CD4-positive, alpha-beta T cell (primary cell): ENCODE measurements around the gene SCAF11. TPM values are rescaled to one million over a fixed set of nuclear protein-coding genes. Genes with fewer than 3 reads are reported as not detected.

ENCODE experiments used
- ATAC-seq: fragments of 200-7000 bp; cut with Tn5 transposase; one replicate; pipeline ENCODE4 v1.10.0; 2022; ENCODE audit warnings: mild to moderate bottlenecking; ENCODE audit not compliant: poor library complexity
- CTCF ChIA-PET: fragments of 350-600 bp; sonication (Branson Sonifier 250); formaldehyde crosslinking; loops from one replicate; lab custom pipeline; 2021; ENCODE audit warnings: antibody characterized with exemption, inconsistent platforms; lab: Charles Lee
- POLR2A ChIA-PET: fragments of 350-600 bp; sonication (Branson Sonifier 250); formaldehyde crosslinking; loops from one replicate; lab custom pipeline; 2021; ENCODE audit warnings: antibody characterized with exemption, inconsistent platforms; lab: Charles Lee
- DNase-seq, 14 experiments: peaks; one replicate each; pipeline ENCODE4 v3.0.0-alpha.2; 2013 to 2020; ENCODE audit warnings: mixed read lengths in 2 of 14
- H3K27ac ChIP-seq, 2 donors: one replicate each; pipeline versions ENCODE4 v1.5.1 to v1.7.0; 2013; ENCODE audit warnings: low read length in 2 of 2, low read depth in 1 of 2, mild to moderate bottlenecking in 1 of 2
- H3K27me3 ChIP-seq, 2 experiments: 1 replicate in 1 of 2; 2 replicates in 1 of 2; pipeline versions ENCODE4 v1.6.1 to v1.7.0; 2013; ENCODE audit warnings: low read length in 2 of 2, control low read depth in 1 of 2, mild to moderate bottlenecking in 1 of 2, moderate library complexity in 1 of 2; ENCODE audit not compliant: insufficient read depth in 2 of 2, control insufficient read depth in 1 of 2
- H3K36me3 ChIP-seq: one replicate; pipeline ENCODE4 v1.6.1; 2013; ENCODE audit warnings: low read length, control low read depth; ENCODE audit not compliant: insufficient read depth
- H3K4me1 ChIP-seq: one replicate; pipeline ENCODE4 v1.6.1; 2013; ENCODE audit warnings: low read length, control low read depth; ENCODE audit not compliant: insufficient read depth
- H3K4me3 ChIP-seq: one replicate; pipeline ENCODE4 v1.5.1; 2013; ENCODE audit warnings: mild to moderate bottlenecking, low read length, moderate library complexity
- H3K9me3 ChIP-seq, 2 experiments: 1 replicate in 1 of 2; 2 replicates in 1 of 2; pipeline versions ENCODE4 v1.6.1 to v1.7.0; 2013; ENCODE audit warnings: low read length in 2 of 2, mild to moderate bottlenecking in 2 of 2, control low read depth in 1 of 2, moderate library complexity in 1 of 2; ENCODE audit not compliant: control insufficient read depth in 1 of 2, insufficient read depth in 1 of 2
- H3K27ac Mint-ChIP-seq: one replicate; pipeline ENCODE4 v1.8.0; 2020; ENCODE audit warnings: mixed read lengths
- H3K27me3 Mint-ChIP-seq: one replicate; pipeline ENCODE4 v1.8.0; 2021; ENCODE audit warnings: mixed read lengths
- H3K36me3 Mint-ChIP-seq: one replicate; pipeline ENCODE4 v1.8.0; 2021; ENCODE audit warnings: low read depth, mixed read lengths
- H3K4me1 Mint-ChIP-seq: one replicate; pipeline ENCODE4 v1.8.0; 2021; ENCODE audit warnings: low read depth, mixed read lengths
- H3K4me3 Mint-ChIP-seq: one replicate; pipeline ENCODE4 v1.8.0; 2020; ENCODE audit warnings: mild to moderate bottlenecking, mixed read lengths
- H3K9me3 Mint-ChIP-seq: one replicate; pipeline ENCODE4 v1.8.0; 2020; ENCODE audit warnings: mixed read lengths
- CTCF ChIP-seq: fragments of 200-600 bp; IDR thresholded peaks from one replicate; pipeline ENCODE4 v1.8.0; 2022; ENCODE audit warnings: antibody characterized with exemption, mild to moderate bottlenecking
- intact Hi-C, 2 experiments: fragments of 100-400 bp; cut with DNase I in 1 of 2; cut with micrococcal nuclease in 1 of 2; formaldehyde crosslinking; loops; one replicate each; pipeline versions ENCODE4 v1.15.1 to v1.9.0; 2023 to 2025; cut with DNase I, micrococcal nuclease
- total RNA-seq, 174 experiments: library from RNA in 2 of 174; stranded (reverse) in 2 of 174; gene quantifications; one replicate each; pipeline ENCODE4 v1.2.3 and lab custom pipeline; 2021 to 2026

The SCAF11 gene
- total RNA-seq, 2 experiments from 2014 or later = 205 to 213 TPM

DNA sequence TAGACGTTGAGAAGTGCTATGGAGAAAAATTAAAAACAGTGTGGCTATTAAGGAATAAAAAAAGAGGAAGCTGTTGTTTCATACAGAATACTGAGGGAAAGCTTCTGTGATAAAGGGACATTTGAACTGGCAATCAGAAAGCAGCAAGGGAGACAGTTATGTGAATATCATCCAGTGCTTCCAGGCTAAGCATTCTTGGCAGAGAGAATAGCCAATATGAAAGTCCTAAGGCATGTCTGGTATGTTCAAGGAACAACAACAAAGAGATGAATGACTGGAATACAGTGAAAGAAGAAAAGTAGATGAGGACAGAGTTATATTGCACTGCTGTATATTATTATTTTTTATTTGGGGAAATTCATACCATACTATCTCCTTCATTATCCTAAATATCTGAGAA lies 23.9 kb downstream of the SCAF11 start:
- H3K4me1 Mint-ChIP-seq = peaks cover 86% of the 10 kb centered on the region
- ChIA-PET CTCF (interaction anchor here (0.6 kb wide), 1 partner anchor 1155 kb away, joined by 4 read pairs; no protein-coding TSS in a partner anchor), POLR2A (no interaction called here)
- Histone ChIP-seq H3K27me3 (no peaks in the 10 kb centered on the region), H3K9me3 (no peaks in the 10 kb centered on the region), H3K4me1 (peaks cover 16% of the 10 kb centered on the region), H3K4me3 (no peak overlapping the region), H3K36me3 (peaks cover 31% of the 10 kb centered on the region), H3K27ac (no peak overlapping the region)
- ATAC-seq = no peak
- DNase-seq = no peak
- H3K36me3 Mint-ChIP-seq = peaks cover 69% of the 10 kb centered on the region
- H3K4me3 Mint-ChIP-seq = no peak overlapping the region
- H3K27ac Mint-ChIP-seq = no peak overlapping the region
- intact Hi-C loops = no loop called here
- H3K9me3 Mint-ChIP-seq = no peaks in the 10 kb centered on the region
- no peaks in the 10 kb centered on the region for H3K27me3 Mint-ChIP-seq
- no peak for TF ChIP-seq CTCF

DNA sequence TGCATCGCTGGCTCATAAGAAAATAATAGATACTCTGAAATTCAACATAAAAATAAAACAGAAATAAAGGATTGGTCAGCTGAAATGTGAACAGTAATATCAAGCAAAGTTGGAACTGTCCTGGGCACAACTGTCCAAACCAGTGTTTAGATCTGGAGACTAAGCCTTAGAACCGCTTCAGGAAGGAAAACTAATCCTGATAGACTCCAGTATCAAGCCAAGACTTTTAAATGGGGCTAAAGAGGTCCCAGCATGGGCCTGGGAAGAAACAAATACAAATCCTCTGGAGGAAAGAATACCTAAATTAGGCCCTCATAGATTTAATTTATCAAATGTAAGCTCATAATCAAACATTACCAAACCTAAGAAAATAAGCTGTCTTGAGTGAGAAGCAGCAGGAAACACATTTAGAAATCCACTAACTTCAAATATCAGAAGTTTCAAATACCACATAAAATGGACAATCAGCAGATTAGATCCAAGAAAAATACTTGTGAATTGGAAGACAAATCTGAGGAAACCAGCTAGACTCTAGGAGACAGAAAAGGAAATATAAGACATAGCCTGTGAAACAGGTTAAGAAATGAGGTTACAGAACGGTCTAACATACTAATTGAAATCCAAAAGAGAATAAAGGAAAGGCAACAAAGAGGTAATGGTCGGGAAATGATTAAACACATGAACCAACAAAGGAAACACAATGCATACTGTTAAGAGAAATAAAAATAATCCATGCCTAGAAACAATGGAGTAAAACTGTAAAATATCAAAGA lies 27.6 kb downstream of the SCAF11 start:
- peaks cover 6% of the 10 kb centered on the region for H3K4me1 ChIP-seq
- Mint-ChIP-seq H3K36me3 (peaks cover 76% of the 10 kb centered on the region), H3K27ac (no peak overlapping the region), H3K4me3 (no peak overlapping the region), H3K4me1 (peaks cover 72% of the 10 kb centered on the region), H3K9me3 (no peaks in the 10 kb centered on the region), H3K27me3 (no peaks in the 10 kb centered on the region)
- no peak for TF ChIP-seq CTCF
- ATAC-seq (no peak), DNase-seq (no peak)
- no peak overlapping the region for H3K4me3 ChIP-seq
- no peaks in the 10 kb centered on the region for H3K9me3 ChIP-seq
- peaks cover 37% of the 10 kb centered on the region for H3K36me3 ChIP-seq
- intact Hi-C loops = no loop called here
- H3K27ac ChIP-seq = no peak overlapping the region
- POLR2A ChIA-PET = no interaction called here
- CTCF ChIA-PET = interaction anchor here (1.9 kb wide), 1 partner anchor 13 kb away, joined by 4 read pairs; no protein-coding TSS in a partner anchor
- H3K27me3 ChIP-seq = no peaks in the 10 kb centered on the region

DNA sequence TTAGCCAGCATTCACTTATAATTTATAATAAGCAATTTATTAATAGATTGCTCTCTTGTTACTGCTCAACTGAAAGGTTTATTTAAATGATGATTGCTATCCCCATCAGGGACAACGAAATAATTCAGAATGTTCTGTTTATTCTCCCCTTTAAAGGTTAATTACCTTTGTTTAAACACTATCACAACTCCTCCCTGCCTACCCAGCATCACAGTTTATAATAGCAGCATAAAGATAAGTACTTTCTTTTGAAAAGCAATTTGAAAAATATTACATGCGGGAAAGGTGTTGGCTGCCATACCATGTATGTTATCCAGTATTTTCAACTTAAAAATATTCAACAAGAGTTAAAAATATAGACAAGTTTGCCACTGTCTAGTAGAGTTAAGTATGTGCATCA lies 30.6 kb downstream of the SCAF11 start:
- ChIA-PET POLR2A (no interaction called here), CTCF (no interaction called here)
- intact Hi-C loops = no loop called here
- Histone ChIP-seq H3K36me3 (peaks cover 38% of the 10 kb centered on the region), H3K27ac (no peak overlapping the region), H3K9me3 (no peaks in the 10 kb centered on the region), H3K27me3 (no peaks in the 10 kb centered on the region), H3K4me3 (no peak overlapping the region), H3K4me1 (no peaks in the 10 kb centered on the region)
- Mint-ChIP-seq H3K36me3 (peaks cover 73% of the 10 kb centered on the region), H3K4me1 (peaks cover 54% of the 10 kb centered on the region), H3K27ac (no peak overlapping the region), H3K4me3 (no peak overlapping the region), H3K27me3 (no peaks in the 10 kb centered on the region), H3K9me3 (no peaks in the 10 kb centered on the region)
- TF ChIP-seq CTCF = no peak
- DNase-seq = no peak
- ATAC-seq = no peak
